ENCODE results near the gene PRKG2. TPM values are rescaled to one million over a fixed set of nuclear protein-coding genes. Genes with fewer than 3 reads are reported as not detected.

PRKG2 gene
- total RNA-seq, 1 experiment from 2014 or later = 1.9 TPM

DNA sequence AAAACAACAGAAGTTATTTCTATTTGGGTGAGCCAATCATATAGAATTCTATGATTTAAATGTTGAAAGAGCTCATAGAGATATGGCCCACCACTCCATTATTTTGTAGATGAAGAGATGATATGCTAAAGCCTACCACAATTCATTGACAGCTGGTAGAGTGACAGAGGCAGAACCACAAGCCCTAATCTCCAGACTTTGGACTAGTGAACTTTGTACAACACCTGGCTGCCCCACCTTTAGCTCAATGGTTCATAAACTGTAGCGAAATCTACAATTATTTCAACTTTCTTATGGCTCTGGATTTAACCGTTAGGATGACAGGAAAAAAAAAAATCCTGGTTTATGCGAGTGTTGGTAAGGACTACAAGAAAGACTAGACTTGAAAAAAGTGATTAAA, 50.9 kb downstream of the PRKG2 start:
- H3K9me3 ChIP-seq (ENCODE audit: control insufficient read depth, low read depth, low read length) = no peaks in the 10 kb centered on the region
- no peak overlapping the region for H4K91ac ChIP-seq (ENCODE audit: insufficient read length, low read depth, low read length)
- H2BK120ac ChIP-seq (ENCODE audit: low read depth, low read length, poor library complexity, severe bottlenecking) = no peak overlapping the region
- H3K27ac ChIP-seq (ENCODE audit: insufficient read length, low read depth, low read length) = no peak overlapping the region
- Mint-ChIP-seq H3K36me3 (ENCODE audit: insufficient read depth in 1 of 3, low read depth in 3 of 3) (no peaks in the 10 kb centered on the region), H3K27me3 (ENCODE audit: low read depth) (no peaks in the 10 kb centered on the region), H3K4me3 (no peak overlapping the region), H3K4me1 (peaks cover 5 to 7% of the 10 kb centered on the region in 2 experiments), H3K9me3 (no peaks in the 10 kb centered on the region), H3K27ac (no peak overlapping the region)
- no peak overlapping the region for H3T11ph ChIP-seq (ENCODE audit: low read length)
- no peak overlapping the region for H3K56ac ChIP-seq (ENCODE audit: insufficient read length, low read depth, low read length)
- H3K79me1 ChIP-seq (ENCODE audit: insufficient read depth, low read depth, low read length, poor library complexity, severe bottlenecking) = no peaks in the 10 kb centered on the region
- DNase-seq = no peak
- no peak overlapping the region for H2AFZ ChIP-seq (ENCODE audit: low read length)
- H3K4me1 ChIP-seq (ENCODE audit: insufficient read depth, low read length) = no peaks in the 10 kb centered on the region
- TF ChIP-seq, protein P1, sequence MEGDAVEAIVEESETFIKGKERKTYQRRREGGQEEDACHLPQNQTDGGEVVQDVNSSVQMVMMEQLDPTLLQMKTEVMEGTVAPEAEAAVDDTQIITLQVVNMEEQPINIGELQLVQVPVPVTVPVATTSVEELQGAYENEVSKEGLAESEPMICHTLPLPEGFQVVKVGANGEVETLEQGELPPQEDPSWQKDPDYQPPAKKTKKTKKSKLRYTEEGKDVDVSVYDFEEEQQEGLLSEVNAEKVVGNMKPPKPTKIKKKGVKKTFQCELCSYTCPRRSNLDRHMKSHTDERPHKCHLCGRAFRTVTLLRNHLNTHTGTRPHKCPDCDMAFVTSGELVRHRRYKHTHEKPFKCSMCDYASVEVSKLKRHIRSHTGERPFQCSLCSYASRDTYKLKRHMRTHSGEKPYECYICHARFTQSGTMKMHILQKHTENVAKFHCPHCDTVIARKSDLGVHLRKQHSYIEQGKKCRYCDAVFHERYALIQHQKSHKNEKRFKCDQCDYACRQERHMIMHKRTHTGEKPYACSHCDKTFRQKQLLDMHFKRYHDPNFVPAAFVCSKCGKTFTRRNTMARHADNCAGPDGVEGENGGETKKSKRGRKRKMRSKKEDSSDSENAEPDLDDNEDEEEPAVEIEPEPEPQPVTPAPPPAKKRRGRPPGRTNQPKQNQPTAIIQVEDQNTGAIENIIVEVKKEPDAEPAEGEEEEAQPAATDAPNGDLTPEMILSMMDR (conservative IDR thresholded peaks at IDR 0.05) = no peak
- no peak overlapping the region for H2BK5ac ChIP-seq (ENCODE audit: insufficient read length, low read length)
- WGBS (ENCODE audit: extremely low coverage, insufficient read length, low lambda C conversion rate) = no CpG with 5 or more reads among the region's 3 CpGs
- no peak overlapping the region for H3K9ac ChIP-seq (ENCODE audit: extremely low read depth, insufficient read length, low read length)
- no peak overlapping the region for H4K5ac ChIP-seq (ENCODE audit: insufficient read length, low read depth, low read length)
- no peak overlapping the region for H3K23ac ChIP-seq (ENCODE audit: insufficient read length, low read depth, low read length)
- H2BK20ac ChIP-seq (ENCODE audit: low read depth, low read length, poor library complexity, severe bottlenecking) = no peak overlapping the region
- no peaks in the 10 kb centered on the region for H4K20me1 ChIP-seq (ENCODE audit: control insufficient read depth, insufficient read depth, insufficient read length)
- H3K14ac ChIP-seq (ENCODE audit: insufficient read depth, low read length) = no peak overlapping the region
- H2BK15ac ChIP-seq (ENCODE audit: low read depth, low read length) = no peak overlapping the region
- H3K27me3 ChIP-seq (ENCODE audit: insufficient read depth, low read length) = no peaks in the 10 kb centered on the region
- H2AK5ac ChIP-seq (ENCODE audit: insufficient read length, low read length) = no peak overlapping the region
- H3K4me2 ChIP-seq (ENCODE audit: insufficient read depth, insufficient read length, low read length) = no peak overlapping the region
- H3K79me2 ChIP-seq (ENCODE audit: insufficient read depth, low read length) = no peaks in the 10 kb centered on the region
- no peak overlapping the region for H4K8ac ChIP-seq (replicated peaks; ENCODE audit: insufficient read length, low read depth, low read length)
- H3K18ac ChIP-seq (ENCODE audit: insufficient read length, low read depth, low read length) = no peak overlapping the region
- no peak overlapping the region for H3K4ac ChIP-seq (ENCODE audit: low read depth, low read length)
- H3K23me2 ChIP-seq (ENCODE audit: insufficient read length, low read depth, low read length, poor library complexity, severe bottlenecking) = no peaks in the 10 kb centered on the region
- no peak overlapping the region for H2BK12ac ChIP-seq (ENCODE audit: insufficient read length, low read depth, low read length)

Data from H9 (cell line).